Cardiac fibroblast (primary cell): Measurements from ENCODE around the gene PRCD.

Experiments used
- DNase-seq, 2 donors: peaks; one replicate each; pipeline versions ENCODE4 v3.0.0 to v3.0.0-alpha.2; 2010; ENCODE audit warnings: low read depth in 2 of 2
- H3K4me3 ChIP-seq, 2 donors: replicated peaks in 1 of 2; 1 replicate in 1 of 2; 2 replicates in 1 of 2; pipeline ENCODE4 v1.5.1; 2011; ENCODE audit warnings: low read depth in 2 of 2, low read length in 2 of 2, mild to moderate bottlenecking in 2 of 2, moderate library complexity in 1 of 2
- CTCF ChIP-seq: IDR thresholded peaks from one replicate; pipeline ENCODE4 v1.5.1; 2011; ENCODE audit warnings: low read depth, mild to moderate bottlenecking, low read length, inconsistent platforms

PRCD gene

GRCh38 chr17:76540381-76541300 lies 797 bp downstream of the PRCD start:
- peak; percentile 96 for DNase-seq
- H3K4me3 ChIP-seq, result peak overlapping the region; percentile 12 to 30
- TF ChIP-seq CTCF, result peak; percentile 29

- no peak overlapping the region for H3K4me3 ChIP-seq
Measured at GRCh38 chr17:76541739-76542454, 2.1 kb downstream of the PRCD start.

GRCh38 chr17:76542566-76542971 lies 2.7 kb downstream of the PRCD start:
- no peak for DNase-seq
- no peak for TF ChIP-seq CTCF
- no peak overlapping the region for H3K4me3 ChIP-seq

More at GRCh38 chr17:76541739-76542454, 2.1 kb downstream of the PRCD start:
- no peak for DNase-seq
- no peak for TF ChIP-seq CTCF

GRCh38 chr17:76542984-76543383 lies 3.1 kb downstream of the PRCD start:
- H3K4me3 ChIP-seq, result no peak overlapping the region
- TF ChIP-seq CTCF, result no peak
- no peak for DNase-seq

GRCh38 chr17:76543482-76543825 lies 3.6 kb downstream of the PRCD start:
- TF ChIP-seq CTCF, result no peak
- DNase-seq, result no peak

GRCh38 chr17:76543826-76544545 lies 4.1 kb downstream of the PRCD start:
- H3K4me3 ChIP-seq, result no peak overlapping the region
- no peak for TF ChIP-seq CTCF
- DNase-seq, result no peak

More at GRCh38 chr17:76543482-76543825, 3.6 kb downstream of the PRCD start:
- H3K4me3 ChIP-seq, result no peak overlapping the region
